HG03280 (cell line): ENCODE measurements around the gene GNAT1.
A peak's percentile ranks its signal among the peaks of the same experiment; 100 is the strongest.
"Not testable (repeated sequence)": the region's sequence is repeated elsewhere in the genome, so short reads cannot be mapped to it uniquely, and the experiment has no call there.

ENCODE experiments used
- ATAC-seq: cut with Tn5 transposase; IDR thresholded peaks from one replicate; pipeline ENCODE4 v1.9.1; 2021; ENCODE audit warnings: mild to moderate bottlenecking, moderate library complexity; ENCODE audit not compliant: unreplicated experiment

Gene GNAT1

GRCh38 chr3:50237754-50238548, 46.5 kb downstream of the GNAT1 start:
- peak; percentile 31 for ATAC-seq

- no peak for ATAC-seq
These were observed 47.2 kb downstream of the GNAT1 start for GRCh38 chr3:50238549-50239026.

GRCh38 chr3:50239649-50240048, 48.2 kb downstream of the GNAT1 start:
- no peak for ATAC-seq

- ATAC-seq: no peak
These were observed 49.8 kb downstream of the GNAT1 start for GRCh38 chr3:50241163-50241562.

GRCh38 chr3:50241713-50242380, 50.4 kb downstream of the GNAT1 start:
- ATAC-seq: no peak

- ATAC-seq: no peak
These were observed 51.0 kb downstream of the GNAT1 start for GRCh38 chr3:50242381-50242770.

- ATAC-seq: no peak
These were observed 51.6 kb downstream of the GNAT1 start for GRCh38 chr3:50242851-50243542.

GRCh38 chr3:50243543-50243895, 52.1 kb downstream of the GNAT1 start:
- no peak for ATAC-seq

- ATAC-seq: not testable (repeated sequence)
These were observed 53.4 kb downstream of the GNAT1 start for GRCh38 chr3:50244813-50245212.

- no peak for ATAC-seq
These were observed 53.9 kb downstream of the GNAT1 start for GRCh38 chr3:50245251-50245745.

GRCh38 chr3:50245831-50246516, 54.6 kb downstream of the GNAT1 start:
- ATAC-seq: peak; percentile 63

GRCh38 chr3:50246517-50246954, 55.1 kb downstream of the GNAT1 start:
- peak; percentile 51 for ATAC-seq
